HG03432 (cell line): ENCODE results near the gene COL9A3.
"Not testable (repeated sequence)": the region's sequence is repeated elsewhere in the genome, so short reads cannot be mapped to it uniquely, and the experiment has no call there.

Experiments used
- ATAC-seq: cut with Tn5 transposase; IDR thresholded peaks from one replicate; pipeline ENCODE4 v1.9.1; 2021; ENCODE audit warnings: mild to moderate bottlenecking, moderate library complexity; ENCODE audit not compliant: unreplicated experiment

The COL9A3 gene

GRCh38 chr20:62852841-62853240, 36.0 kb downstream of the COL9A3 start:
- ATAC-seq = no peak

- ATAC-seq = not testable (repeated sequence)
Measured at GRCh38 chr20:62853304-62853703, 36.5 kb downstream of the COL9A3 start.

- no peak for ATAC-seq
Measured at GRCh38 chr20:62854121-62854520, 37.3 kb downstream of the COL9A3 start.

- no peak for ATAC-seq
Measured at GRCh38 chr20:62855120-62855519, 38.3 kb downstream of the COL9A3 start.

- no peak for ATAC-seq
Measured at GRCh38 chr20:62856931-62857619, 40.2 kb downstream of the COL9A3 start.

- no peak for ATAC-seq
Measured at GRCh38 chr20:62858058-62858830, 41.4 kb downstream of the COL9A3 start.

GRCh38 chr20:62859721-62860120, 42.9 kb downstream of the COL9A3 start:
- ATAC-seq = no peak

GRCh38 chr20:62860391-62860923, 43.6 kb downstream of the COL9A3 start:
- peak; percentile 19 for ATAC-seq

- ATAC-seq = peak; percentile 40
Measured at GRCh38 chr20:62860924-62861691, 44.3 kb downstream of the COL9A3 start.

- ATAC-seq = peak; percentile 73
Measured at GRCh38 chr20:62861726-62862336, 45.0 kb downstream of the COL9A3 start, which contains the start of gene TCFL5. TSS of gene TCFL5 (minus strand) at chr20:62861822. CDS start at chr20:62861670, 152 bp downstream.

GRCh38 chr20:62864207-62864606, 47.4 kb downstream of the COL9A3 start:
- ATAC-seq = no peak

- no peak for ATAC-seq
Measured at GRCh38 chr20:62872184-62872847, 55.5 kb downstream of the COL9A3 start.

GRCh38 chr20:62872862-62873261, 56.0 kb downstream of the COL9A3 start:
- no peak for ATAC-seq

- ATAC-seq = no peak
Measured at GRCh38 chr20:62873280-62873679, 56.4 kb downstream of the COL9A3 start.

- not testable (repeated sequence) for ATAC-seq
Measured at GRCh38 chr20:62873681-62874031, 56.8 kb downstream of the COL9A3 start.

- no peak for ATAC-seq
Measured at GRCh38 chr20:62874964-62875344, 58.1 kb downstream of the COL9A3 start.

- ATAC-seq = no peak
Measured at GRCh38 chr20:62875419-62876361, 58.8 kb downstream of the COL9A3 start.

GRCh38 chr20:62876501-62876901, 59.7 kb downstream of the COL9A3 start:
- ATAC-seq = no peak
